Panc1 (cell line): ENCODE data around the gene PPFIA1. TPM values are rescaled to one million over a fixed set of nuclear protein-coding genes. Genes with fewer than 3 reads are reported as not detected.

Source experiments
- ATAC-seq: fragments of 200-7000 bp; cut with Tn5 transposase; 2 replicates; pipeline ENCODE4 v1.9.1; 2020; ENCODE audit warnings: mild to moderate bottlenecking, moderate library complexity
- BruUV-seq: library from RNA; stranded (reverse); fragments of 400-500 nt; replicated peaks from 2 replicates; lab custom pipeline; 2021; lab: Mats Ljungman, UMichigan
- CTCF ChIA-PET: fragments of 300-600 bp; sonication (Branson Sonifier 250); formaldehyde crosslinking; loops from one replicate; lab custom pipeline; 2022; ENCODE audit warnings: antibody characterized with exemption; lab: Charles Lee
- POLR2A ChIA-PET: fragments of 300-600 bp; sonication (Branson Sonifier 250); formaldehyde crosslinking; loops from one replicate; lab custom pipeline; 2022; ENCODE audit warnings: antibody characterized with exemption; lab: Charles Lee
- DNase-seq: peaks from one replicate; pipeline ENCODE4 v3.0.0-alpha.2; 2010; ENCODE audit warnings: low read depth, low spot score
- H3K27ac ChIP-seq: 2 replicates; pipeline ENCODE4 v1.5.1; 2011; ENCODE audit warnings: mild to moderate bottlenecking, low read length, inconsistent platforms
- H3K27me3 ChIP-seq: fragments of 200-500 bp; sonication (Bioruptor generic); 2 replicates; pipeline ENCODE4 v1.6.0; 2014; ENCODE audit warnings: low read length, inconsistent platforms; ENCODE audit not compliant: control insufficient read depth, insufficient read depth
- H3K36me3 ChIP-seq: fragments of 200-500 bp; sonication (Bioruptor generic); 2 replicates; pipeline ENCODE4 v1.5.1; 2014; ENCODE audit warnings: inconsistent platforms, mild to moderate bottlenecking, low read length, moderate library complexity; ENCODE audit not compliant: control insufficient read depth, insufficient read depth
- H3K4me1 ChIP-seq: 2 replicates; pipeline ENCODE4 v1.5.1; 2011; ENCODE audit warnings: inconsistent platforms, mild to moderate bottlenecking, low read length, moderate library complexity; ENCODE audit not compliant: control insufficient read depth, insufficient read depth
- H3K4me3 ChIP-seq, 2 experiments: 2 replicates each; pipeline ENCODE4 v1.5.1; 2011 to 2012; ENCODE audit warnings: low read depth in 2 of 2, low read length in 2 of 2, mild to moderate bottlenecking in 2 of 2, inconsistent platforms in 1 of 2, moderate library complexity in 1 of 2
- H3K9me3 ChIP-seq: fragments of 200-500 bp; sonication (Bioruptor generic); 2 replicates; pipeline ENCODE4 v1.5.1; 2014; ENCODE audit warnings: low read depth, mild to moderate bottlenecking, inconsistent platforms, low read length, moderate library complexity; ENCODE audit not compliant: control insufficient read depth, insufficient read depth
- CTCF ChIP-seq: fragments of 450-650 bp; IDR thresholded peaks from 2 replicates; pipeline ENCODE4 v1.5.1; 2017; ENCODE audit warnings: mild to moderate bottlenecking
- POLR2AphosphoS5 ChIP-seq: IDR thresholded peaks from 2 replicates; pipeline ENCODE4 v1.6.1; 2012; ENCODE audit warnings: mild to moderate bottlenecking, low read depth, low read length, moderate library complexity
- REST ChIP-seq, 2 experiments: IDR thresholded peaks; 2 replicates each; pipeline ENCODE4 v1.6.1; 2011 to 2012; ENCODE audit warnings: low read depth in 2 of 2, control low read depth in 1 of 2, low read length in 1 of 2, mild to moderate bottlenecking in 1 of 2, moderate library complexity in 1 of 2; ENCODE audit not compliant: insufficient read depth in 1 of 2
- SIN3A ChIP-seq: IDR thresholded peaks from 2 replicates; pipeline ENCODE4 v1.6.1; 2012; ENCODE audit warnings: low read depth, mild to moderate bottlenecking, low read length, moderate library complexity, borderline replicate concordance; ENCODE audit not compliant: insufficient read depth
- TCF7L2 ChIP-seq: IDR thresholded peaks from 2 replicates; pipeline ENCODE4 v1.6.1; 2011; ENCODE audit warnings: mild to moderate bottlenecking, low read depth, low read length, inconsistent platforms
- in situ Hi-C: cut with HindIII; loops from 2 replicates; pipeline ENCODE4 v1.10.0; 2016; ENCODE audit warnings: low sequenced_read_pairs, low pct_unique_long_range_greater_than_20kb
- intact Hi-C: fragments of 100-400 bp; cut with micrococcal nuclease; formaldehyde crosslinking; loops from one replicate; pipeline ENCODE4 v1.10.0; 2022; ENCODE audit not compliant: unreplicated experiment
- total RNA-seq: library from RNA; stranded (reverse); gene quantifications from one replicate; pipeline ENCODE4 v1.2.1, GENCODE V29; 2021; ENCODE audit not compliant: unreplicated experiment

PPFIA1 gene
- total RNA-seq, 1 experiment from 2014 or later, result 101 TPM

- Histone ChIP-seq H3K27ac (no peak overlapping the region), H3K4me1 (peaks cover 5% of the 10 kb centered on the region; the same call in 1 of the 2 replicates), H3K36me3 (no peaks in the 10 kb centered on the region), H3K4me3 (no peak overlapping the region), H3K27me3 (no peaks in the 10 kb centered on the region), H3K9me3 (no peaks in the 10 kb centered on the region)
- POLR2A ChIA-PET, result no interaction called here
- ATAC-seq (peak; percentile 47; the same call in 1 of the 2 replicates), DNase-seq (no peak)
- intact Hi-C loops (no loop called here), in situ Hi-C loops (no loop called here)
- TF ChIP-seq TCF7L2 (no peak), CTCF (no peak), REST (IDR thresholded peaks at IDR 0.05; ENCODE audit: insufficient read depth in 1 of 2, low read depth in 2 of 2, low read length in 1 of 2) (no peak), POLR2AphosphoS5 (no peak), SIN3A (no peak)
- BruUV-seq, result no TSS peak
- CTCF ChIA-PET, result no interaction called here
These were observed 7.5 kb upstream of the PPFIA1 start for GRCh38 chr11:70262951-70263350.

GRCh38 chr11:70263363-70263762 lies 7.1 kb upstream of the PPFIA1 start:
- Histone ChIP-seq H3K9me3 (no peaks in the 10 kb centered on the region), H3K4me1 (peaks cover 5% of the 10 kb centered on the region; the same call in 1 of the 2 replicates), H3K27ac (no peak overlapping the region), H3K36me3 (no peaks in the 10 kb centered on the region), H3K4me3 (no peak overlapping the region), H3K27me3 (no peaks in the 10 kb centered on the region)
- DNase-seq (no peak), ATAC-seq (no peak)
- intact Hi-C loops, result no loop called here
- ChIA-PET CTCF (no interaction called here), POLR2A (no interaction called here)
- no peak for TF ChIP-seq SIN3A
- TF ChIP-seq POLR2AphosphoS5, result no peak
- no peak for TF ChIP-seq CTCF
- TF ChIP-seq TCF7L2, result no peak
- no peak for TF ChIP-seq REST (IDR thresholded peaks at IDR 0.05; ENCODE audit: insufficient read depth in 1 of 2, low read depth in 2 of 2, low read length in 1 of 2)
- in situ Hi-C loops, result no loop called here
- BruUV-seq, result no TSS peak
